Activated gamma-delta T cell treated with Interleukin-2 at 50 U/mL for 16 hours (primary cell): Measurements from ENCODE around the gene TMEM185A.
"Not testable (repeated sequence)": the region's sequence is repeated elsewhere in the genome, so short reads cannot be mapped to it uniquely, and the experiment has no call there.

ENCODE experiments used
- DNase-seq: peaks from one replicate; pipeline ENCODE4 v3.0.0-alpha.2; 2020

The TMEM185A gene

GRCh38 chrX:149619662-149620061, 11.9 kb downstream of the TMEM185A start:
- DNase-seq = not testable (repeated sequence)

DNA sequence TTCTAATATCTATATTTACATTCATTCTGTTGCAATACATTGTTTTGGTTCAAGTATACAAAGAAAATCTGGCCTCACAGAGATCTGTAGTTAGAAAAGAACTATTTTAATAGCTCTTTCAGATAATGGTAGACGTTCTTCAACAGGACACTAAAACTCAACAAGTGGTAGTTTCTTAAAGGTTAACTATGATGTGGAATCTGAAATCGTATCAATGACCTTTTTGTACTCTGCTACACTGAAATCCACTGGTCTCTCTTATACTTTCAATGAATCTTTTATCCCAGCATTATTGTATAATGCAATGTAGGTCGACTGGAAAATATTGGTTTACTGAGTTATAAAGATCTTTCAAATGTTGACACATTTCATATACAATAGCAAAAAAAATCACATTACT, 12.7 kb downstream of the TMEM185A start:
- DNase-seq = no peak

DNA sequence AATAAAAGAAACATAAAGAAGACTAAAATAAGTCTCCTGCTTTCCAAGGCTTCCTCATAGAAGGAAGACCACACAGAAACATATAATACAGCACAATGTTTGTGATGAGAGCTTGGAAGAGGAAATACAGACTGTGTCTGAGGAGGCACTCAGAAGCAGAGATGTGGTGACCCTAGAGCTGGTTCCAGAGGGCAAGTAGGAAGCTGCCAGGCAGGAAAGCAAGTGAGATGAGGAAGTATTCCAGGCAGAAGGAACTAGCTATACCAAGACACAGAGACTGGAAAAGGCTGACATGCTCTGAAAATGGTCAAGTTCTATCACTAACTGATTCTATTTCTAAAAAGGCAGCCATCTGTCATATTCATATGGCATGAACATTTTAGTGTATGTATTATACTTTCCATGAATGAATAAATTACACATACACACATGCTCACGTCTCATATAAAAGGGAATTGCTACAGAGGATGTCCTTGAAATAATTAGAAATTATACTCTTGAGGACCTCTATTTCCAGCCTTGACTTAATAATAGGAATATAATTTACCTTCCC, 19.9 kb downstream of the TMEM185A start:
- no peak for DNase-seq

GRCh38 chrX:149610511-149610910, 21.1 kb downstream of the TMEM185A start:
- DNase-seq = no peak

GRCh38 chrX:149607699-149608098, 23.9 kb downstream of the TMEM185A start:
- no peak for DNase-seq

- not testable (repeated sequence) for DNase-seq
Measured at GRCh38 chrX:149605248-149605885, 26.2 kb downstream of the TMEM185A start.

DNA sequence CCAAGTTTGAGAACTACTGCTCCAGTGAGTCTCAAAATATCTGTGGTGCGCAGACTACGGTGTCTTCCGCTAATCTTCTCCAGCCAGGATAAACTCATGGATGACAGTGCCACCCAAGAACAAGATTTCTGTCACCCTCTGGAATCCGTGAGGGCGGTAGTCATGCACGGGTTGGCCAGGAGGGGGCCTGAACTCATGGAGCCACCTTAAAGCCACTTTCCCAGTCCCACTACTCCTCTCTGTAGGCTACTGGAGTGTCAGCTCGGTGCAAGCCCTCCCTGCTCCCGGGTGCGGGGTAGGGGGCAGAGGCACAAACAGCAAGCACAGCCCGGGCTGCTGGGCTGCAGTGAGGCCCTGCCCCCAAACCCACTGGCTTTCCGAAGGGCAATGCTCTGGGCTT, 33.0 kb downstream of the TMEM185A start:
- DNase-seq = not testable (repeated sequence)

- not testable (repeated sequence) for DNase-seq
Measured at GRCh38 chrX:149595943-149596342, 35.6 kb downstream of the TMEM185A start.

DNA sequence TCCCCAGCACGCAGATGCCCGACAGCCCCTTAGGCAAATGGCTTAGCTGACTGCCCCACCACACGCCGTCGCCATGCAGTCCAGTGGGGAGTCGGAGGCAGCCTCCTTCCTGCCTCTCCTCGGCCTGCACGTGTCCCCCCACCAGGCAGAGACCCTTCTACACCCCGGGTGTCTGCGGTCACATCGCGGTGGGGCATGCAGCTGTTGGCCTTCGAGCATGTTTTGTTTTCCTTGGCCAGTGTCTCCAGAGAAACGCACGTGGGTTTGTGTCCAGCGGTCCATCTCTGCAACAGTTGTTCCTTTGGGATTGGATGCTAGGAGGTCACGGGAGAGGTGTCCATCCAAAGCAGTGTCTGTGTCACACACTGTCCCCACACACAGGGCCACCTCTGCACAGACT, 36.4 kb downstream of the TMEM185A start, which contains the start of gene HSFX2:
Gene HSFX2, minus strand, starts transcription at position 101 of the 400 bp plus-strand sequence. CDS start 614 bp downstream, outside the sequence.
- DNase-seq = not testable (repeated sequence)

DNA sequence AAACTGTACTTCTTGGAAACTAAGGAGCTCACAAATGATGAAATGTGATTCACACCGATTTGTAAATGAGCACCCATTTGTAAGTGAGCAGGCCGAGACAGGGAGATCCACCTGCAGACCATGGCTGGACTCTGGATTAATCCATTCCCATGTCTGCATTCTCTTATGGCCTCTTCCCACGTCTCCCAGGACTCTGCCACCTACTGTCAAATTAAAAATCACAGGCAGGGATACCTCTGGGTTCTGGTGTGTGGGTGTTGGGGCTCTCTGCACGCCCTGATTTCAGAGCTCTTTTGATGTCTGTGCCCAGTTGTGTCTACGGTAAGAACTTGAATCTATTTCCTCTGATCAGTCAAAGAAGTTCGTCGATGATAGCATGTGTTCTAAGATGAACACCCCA, 40.6 kb downstream of the TMEM185A start:
- DNase-seq = not testable (repeated sequence)

DNA sequence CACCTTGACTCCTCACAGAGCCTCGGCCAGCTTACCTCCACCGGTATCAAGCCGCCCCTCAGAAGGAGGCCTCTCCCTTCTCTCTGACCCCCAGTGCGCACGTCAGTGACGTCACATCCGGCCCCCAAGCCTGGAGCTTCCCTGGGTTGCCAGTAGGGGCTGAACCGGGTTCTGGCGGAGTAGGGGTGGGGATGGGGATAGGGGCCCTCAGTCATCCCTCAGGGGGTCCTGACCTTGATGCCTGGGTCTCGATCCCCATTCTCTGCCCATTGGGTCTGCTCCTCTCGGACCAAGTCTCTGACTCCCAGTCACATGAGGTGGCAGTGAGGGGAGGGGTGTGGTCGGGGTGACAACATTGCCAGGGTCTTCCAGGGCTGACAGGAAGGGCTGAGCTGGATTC, 44.2 kb downstream of the TMEM185A start, which contains the start of gene MAGEA9B:
Gene MAGEA9B, minus strand, starts transcription at position 101 of the 400 bp plus-strand sequence. CDS start 4,280 bp downstream, outside the sequence.
- DNase-seq = not testable (repeated sequence)

DNA sequence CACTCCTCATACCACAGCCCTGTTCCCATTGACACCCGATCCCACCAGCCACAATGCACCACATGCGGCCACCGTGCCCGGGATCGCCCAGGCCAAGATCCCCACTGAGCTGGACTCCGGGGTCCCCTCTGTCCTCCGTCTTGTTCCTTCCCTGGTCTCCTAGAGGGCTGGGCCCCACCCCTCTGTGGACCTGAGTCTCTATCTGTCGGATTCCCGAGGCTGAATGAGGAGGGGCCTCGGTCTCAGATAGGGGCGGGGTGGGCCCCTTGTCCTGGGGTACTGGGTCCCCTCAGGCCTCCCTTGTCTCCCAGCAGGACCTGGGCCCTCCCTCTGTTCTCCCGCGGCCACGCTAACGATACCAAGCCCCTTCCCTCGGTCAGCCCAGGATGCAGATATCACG, 46.0 kb downstream of the TMEM185A start:
- DNase-seq = not testable (repeated sequence)

GRCh38 chrX:149573456-149573855, 58.1 kb downstream of the TMEM185A start:
- DNase-seq = not testable (repeated sequence)

- no peak for DNase-seq
Measured at GRCh38 chrX:149572743-149573142, 58.8 kb downstream of the TMEM185A start.

DNA sequence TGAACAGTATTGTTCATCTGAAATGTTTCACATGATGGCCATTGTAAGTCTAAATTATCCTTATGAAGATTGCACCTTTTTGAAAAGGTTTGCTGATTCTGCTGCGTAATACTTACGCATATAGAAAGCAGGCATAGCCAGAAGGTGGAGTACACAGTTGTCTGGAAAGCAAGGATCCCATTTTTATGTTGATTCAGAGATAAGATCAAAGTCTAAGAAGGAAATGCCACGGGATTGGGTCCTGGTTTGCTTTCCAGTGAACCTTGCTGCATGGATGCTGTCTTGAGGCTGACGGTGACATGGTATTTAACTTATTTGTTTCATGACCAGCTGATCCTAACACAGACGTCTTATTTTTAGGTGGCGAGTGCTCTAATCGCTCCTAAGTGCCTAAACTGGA, 59.8 kb downstream of the TMEM185A start:
- DNase-seq = no peak

DNA sequence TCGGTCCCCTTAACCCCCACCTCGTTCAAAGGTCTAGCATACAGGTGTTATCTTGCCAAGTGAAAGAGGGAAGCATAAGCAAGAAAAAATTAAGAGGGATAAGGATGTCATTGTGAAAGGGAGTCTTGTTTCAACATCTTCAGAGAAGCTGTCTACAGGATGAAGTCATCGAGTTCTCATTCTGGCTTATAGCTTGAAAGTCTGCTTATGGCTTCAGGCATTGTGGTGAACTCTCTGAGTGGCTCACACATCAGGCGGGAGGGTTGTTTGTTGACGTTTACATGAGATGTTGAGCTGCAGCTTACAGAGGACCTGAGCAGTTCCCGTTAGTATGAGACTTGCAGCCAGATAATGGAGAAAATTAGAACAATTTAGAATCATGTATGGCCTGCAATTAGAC, 60.9 kb downstream of the TMEM185A start:
- no peak for DNase-seq

DNA sequence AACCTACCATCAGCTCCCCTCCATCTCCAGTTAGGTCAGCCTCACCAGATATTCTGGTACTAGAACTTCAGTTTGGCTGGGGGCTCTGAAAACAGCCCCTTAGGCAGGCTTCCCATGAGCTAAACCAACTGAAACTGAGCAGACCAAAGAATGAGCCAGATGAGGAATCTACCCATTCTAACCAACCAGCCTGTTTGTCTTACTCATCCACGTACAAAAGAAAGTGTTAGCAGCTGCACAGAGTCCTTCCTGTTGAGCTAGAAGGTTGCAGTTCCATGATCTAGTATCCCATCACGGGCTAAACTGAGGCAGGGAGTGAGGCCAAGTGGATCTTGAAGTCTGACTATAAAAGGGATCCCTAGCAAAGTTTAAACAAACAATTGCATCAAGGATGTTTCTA, 61.8 kb downstream of the TMEM185A start:
- no peak for DNase-seq

DNA sequence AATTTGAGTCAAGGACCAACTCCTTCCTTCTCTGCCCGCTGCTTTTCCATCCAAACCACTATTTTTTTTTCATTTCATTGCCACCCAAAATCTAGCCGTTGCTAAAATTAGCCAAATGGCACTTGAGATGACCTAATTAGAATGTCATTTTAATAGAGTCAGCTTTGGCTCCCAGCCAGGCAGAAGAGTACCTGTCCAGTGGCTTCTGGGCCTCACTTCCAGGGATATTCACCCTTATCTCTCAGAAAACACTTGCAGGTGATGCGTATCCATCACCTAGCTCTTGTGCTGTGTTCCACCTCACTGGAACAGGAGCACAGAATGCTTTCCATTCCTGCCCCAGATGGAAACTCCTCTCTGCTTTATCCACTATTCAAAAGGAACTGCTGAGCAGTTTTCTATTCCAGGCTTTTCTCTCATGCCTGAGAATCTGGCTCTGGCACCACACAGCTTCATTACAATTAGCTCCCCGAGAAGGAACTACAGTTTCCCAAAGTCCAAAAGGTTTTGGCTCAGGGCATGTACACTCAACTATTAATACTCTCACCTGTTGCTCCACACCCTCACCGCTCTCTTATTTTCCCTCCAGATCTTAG, 62.8 kb downstream of the TMEM185A start:
- no peak for DNase-seq

GRCh38 chrX:149567621-149568417, 63.8 kb downstream of the TMEM185A start:
- no peak for DNase-seq

- no peak for DNase-seq
Measured at GRCh38 chrX:149563359-149563758, 68.2 kb downstream of the TMEM185A start.

DNA sequence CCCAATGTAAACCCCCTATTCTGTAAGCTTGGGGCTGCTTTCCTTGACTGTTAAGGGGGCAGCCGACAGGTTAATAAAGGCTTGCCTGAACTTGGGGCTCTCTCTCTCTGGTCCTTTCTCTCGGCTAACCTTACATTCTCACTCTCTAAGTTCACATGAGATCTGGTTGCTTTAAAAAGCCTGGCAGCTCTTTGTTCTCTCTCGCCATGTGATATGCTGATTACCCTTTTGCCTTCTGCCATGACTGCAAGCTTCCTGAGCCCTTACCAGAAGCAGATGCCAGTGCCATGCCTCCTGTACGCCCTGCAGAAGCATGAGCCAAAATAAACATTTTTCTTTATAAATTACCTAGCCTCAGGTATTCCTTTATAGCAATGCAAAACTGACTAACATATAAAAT, 76.3 kb downstream of the TMEM185A start:
- not testable (repeated sequence) for DNase-seq

- DNase-seq = not testable (repeated sequence)
Measured at GRCh38 chrX:149551939-149552248, 79.7 kb downstream of the TMEM185A start.

- not testable (repeated sequence) for DNase-seq
Measured at GRCh38 chrX:149551245-149551938, 80.2 kb downstream of the TMEM185A start.
